Measurements from ENCODE around the gene TMEM131L. TPM values are rescaled to one million over a fixed set of nuclear protein-coding genes. Genes with fewer than 3 reads are reported as not detected.
A peak's percentile ranks its signal among the peaks of the same experiment; 100 is the strongest.

Gene TMEM131L
- total and polyA plus RNA-seq, 7 donors = 0.60 to 27.2 (median 12.1) TPM

DNA sequence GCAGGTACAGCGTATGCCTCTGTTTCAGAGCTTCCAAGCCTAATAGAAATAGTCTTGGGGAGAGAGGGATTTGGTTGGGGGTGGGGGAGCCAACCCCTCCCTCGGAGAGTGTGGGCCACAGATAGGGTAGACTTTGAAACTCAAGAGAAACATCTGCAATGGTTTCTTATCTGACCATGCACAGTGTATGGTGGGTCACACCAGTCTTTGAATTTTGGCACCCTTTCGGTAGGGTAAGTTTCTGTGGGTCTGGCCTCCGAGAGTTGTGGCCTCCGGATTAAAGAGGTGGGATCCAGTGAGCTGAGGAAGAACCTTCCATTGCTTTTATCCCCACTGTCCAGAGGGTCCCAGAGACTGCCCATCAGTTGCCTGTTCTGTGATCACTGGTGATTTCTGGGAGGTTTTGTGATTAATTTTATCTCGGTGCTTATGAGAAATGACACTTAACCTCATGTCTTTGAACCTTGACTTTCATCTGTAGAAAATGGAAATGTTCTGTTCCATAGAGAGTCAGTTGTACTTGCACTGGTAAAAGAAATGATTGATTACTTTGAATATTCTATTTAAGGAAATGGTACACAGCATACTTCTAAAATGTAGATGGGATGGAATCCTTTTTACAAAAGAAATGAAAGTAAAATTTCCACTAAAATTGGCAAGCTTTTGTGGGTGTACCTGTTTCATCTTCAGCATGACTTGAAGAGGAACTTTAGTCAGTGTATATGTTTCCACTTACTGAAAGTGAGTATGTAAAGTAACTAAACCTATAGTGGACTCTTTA, 62.7 kb downstream of the TMEM131L start:
- no peak for TF ChIP-seq POLR2A (IDR thresholded peaks at IDR 0.05)
- TF ChIP-seq, protein P1, sequence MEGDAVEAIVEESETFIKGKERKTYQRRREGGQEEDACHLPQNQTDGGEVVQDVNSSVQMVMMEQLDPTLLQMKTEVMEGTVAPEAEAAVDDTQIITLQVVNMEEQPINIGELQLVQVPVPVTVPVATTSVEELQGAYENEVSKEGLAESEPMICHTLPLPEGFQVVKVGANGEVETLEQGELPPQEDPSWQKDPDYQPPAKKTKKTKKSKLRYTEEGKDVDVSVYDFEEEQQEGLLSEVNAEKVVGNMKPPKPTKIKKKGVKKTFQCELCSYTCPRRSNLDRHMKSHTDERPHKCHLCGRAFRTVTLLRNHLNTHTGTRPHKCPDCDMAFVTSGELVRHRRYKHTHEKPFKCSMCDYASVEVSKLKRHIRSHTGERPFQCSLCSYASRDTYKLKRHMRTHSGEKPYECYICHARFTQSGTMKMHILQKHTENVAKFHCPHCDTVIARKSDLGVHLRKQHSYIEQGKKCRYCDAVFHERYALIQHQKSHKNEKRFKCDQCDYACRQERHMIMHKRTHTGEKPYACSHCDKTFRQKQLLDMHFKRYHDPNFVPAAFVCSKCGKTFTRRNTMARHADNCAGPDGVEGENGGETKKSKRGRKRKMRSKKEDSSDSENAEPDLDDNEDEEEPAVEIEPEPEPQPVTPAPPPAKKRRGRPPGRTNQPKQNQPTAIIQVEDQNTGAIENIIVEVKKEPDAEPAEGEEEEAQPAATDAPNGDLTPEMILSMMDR (IDR thresholded peaks at IDR 0.05) = no peak
- TF ChIP-seq EP300 (IDR thresholded peaks at IDR 0.05) = no peak
- no peak for TF ChIP-seq POLR2AphosphoS5 (IDR thresholded peaks at IDR 0.05)
- no peak overlapping the region for H3K4me3 ChIP-seq
- no peak for DNase-seq
- no peaks in the 10 kb centered on the region for H3K27me3 ChIP-seq
- no peak overlapping the region for H3K27ac ChIP-seq
- no peaks in the 10 kb centered on the region for H3K36me3 ChIP-seq
- no peaks in the 10 kb centered on the region for H3K9me3 ChIP-seq
- intact Hi-C loops (cut with DNase I) = no loop called here
- H3K4me1 ChIP-seq = peaks cover 0 to 43% (median 31%) of the 10 kb centered on the region in 4 donors
- 74 to 90% methylated on average over 6 of the region's 6 CpGs for WGBS, 2 donors

DNA sequence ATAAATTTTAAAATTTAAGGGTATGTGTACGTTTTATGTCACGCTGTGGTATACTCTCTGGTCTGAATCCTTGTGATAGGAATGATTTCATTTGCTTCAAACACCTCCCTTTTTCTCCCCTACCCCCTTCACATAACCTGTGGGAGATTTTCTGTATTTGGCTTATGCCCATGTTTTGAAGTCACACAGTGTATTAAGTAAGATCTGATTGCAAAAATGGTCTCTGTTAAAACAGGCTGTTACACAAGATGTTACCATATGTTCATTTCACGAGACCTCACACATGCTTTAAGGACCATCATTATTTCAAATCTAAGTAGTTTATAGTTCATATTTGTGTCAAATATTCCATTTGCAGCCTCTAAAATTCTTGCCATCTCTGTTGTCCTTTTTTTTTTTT, 63.5 kb downstream of the TMEM131L start:
- H3K36me3 ChIP-seq = no peaks in the 10 kb centered on the region
- TF ChIP-seq EP300 (IDR thresholded peaks at IDR 0.05) (no peak), POLR2A (IDR thresholded peaks at IDR 0.05) (no peak), POLR2AphosphoS5 (IDR thresholded peaks at IDR 0.05) (peak in 1 of 4 donors; percentile 19)
- TF ChIP-seq, protein P1 (IDR thresholded peaks at IDR 0.05) = no peak
- WGBS, 2 donors = 80 to 90% methylated on average over 3 of the region's 3 CpGs
- intact Hi-C loops (cut with DNase I) = no loop called here
- no peaks in the 10 kb centered on the region for H3K27me3 ChIP-seq
- no peak overlapping the region for H3K4me3 ChIP-seq
- DNase-seq = no peak
- no peak overlapping the region for H3K27ac ChIP-seq
- H3K4me1 ChIP-seq = peaks cover 0 to 36% (median 26%) of the 10 kb centered on the region in 4 donors
- no peaks in the 10 kb centered on the region for H3K9me3 ChIP-seq

DNA sequence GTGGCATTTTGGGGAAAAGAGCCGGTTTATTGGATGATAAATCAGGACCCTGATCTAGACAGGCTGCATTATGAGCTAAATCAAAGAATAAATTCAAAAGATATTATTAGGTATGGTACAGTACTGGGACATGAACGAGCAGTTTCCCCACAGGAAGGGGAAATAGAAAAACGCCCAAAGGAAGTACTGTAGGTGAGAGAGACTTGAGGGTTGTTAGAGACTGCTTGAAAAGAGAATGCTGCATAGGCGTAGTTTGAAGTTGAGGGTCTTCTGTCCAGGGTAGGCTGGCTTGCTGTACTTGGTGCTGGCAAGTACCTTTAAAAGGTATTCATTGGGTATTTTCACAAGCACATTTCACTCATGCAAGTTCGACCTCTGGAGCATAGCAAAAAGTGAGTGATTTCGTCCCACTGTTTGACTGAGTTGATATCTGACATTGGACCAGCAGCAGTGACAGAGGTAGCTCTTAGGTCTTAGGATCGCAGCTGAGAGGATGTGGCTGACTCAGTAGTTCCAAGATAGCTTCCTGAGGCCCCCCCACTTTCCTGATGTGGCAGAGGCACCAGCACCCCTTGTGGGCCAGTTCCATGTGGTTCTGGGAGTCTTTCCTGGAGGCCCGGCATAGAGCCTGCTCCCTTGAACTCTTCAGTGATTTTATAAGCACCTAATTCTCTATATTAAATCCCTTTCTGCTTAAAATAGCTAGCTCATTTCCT, 64.3 kb downstream of the TMEM131L start:
- TF ChIP-seq POLR2A (IDR thresholded peaks at IDR 0.05) (no peak), EP300 (IDR thresholded peaks at IDR 0.05) (no peak), POLR2AphosphoS5 (IDR thresholded peaks at IDR 0.05) (no peak)
- TF ChIP-seq, protein P1 (IDR thresholded peaks at IDR 0.05) = no peak
- DNase-seq = no peak
- Histone ChIP-seq H3K9me3 (no peaks in the 10 kb centered on the region), H3K4me3 (no peak overlapping the region), H3K27me3 (no peaks in the 10 kb centered on the region), H3K4me1 (peaks cover 0 to 37% (median 29%) of the 10 kb centered on the region in 4 donors), H3K36me3 (no peaks in the 10 kb centered on the region), H3K27ac (peak overlapping the region in 3 of 4 donors; percentile 13 to 22 (median 20))
- intact Hi-C loops (cut with DNase I) = no loop called here
- 50 to 85% methylated on average over 8 of the region's 8 CpGs for WGBS, 2 donors

DNA sequence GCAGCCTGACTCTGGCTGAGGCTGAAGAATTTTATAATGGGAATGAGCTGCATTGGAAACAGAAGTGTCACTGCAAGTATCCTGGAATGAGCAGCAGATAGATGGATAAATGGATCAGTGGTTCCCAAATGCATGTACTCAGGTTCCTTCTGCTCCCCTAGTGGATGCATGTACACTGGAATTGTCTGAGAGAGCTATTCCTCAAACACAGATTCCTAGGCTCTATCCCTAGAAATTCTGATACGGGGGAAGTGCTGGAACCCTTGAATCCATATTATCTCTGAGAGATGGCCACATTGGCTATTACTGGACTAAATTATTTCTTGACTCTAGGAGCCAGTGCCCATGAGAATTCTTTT, 64.8 kb downstream of the TMEM131L start:
- H3K4me1 ChIP-seq = peaks cover 0 to 42% (median 33%) of the 10 kb centered on the region in 4 donors
- peak overlapping the region in 3 of 4 donors; percentile 13 to 22 (median 20) for H3K27ac ChIP-seq
- WGBS, 2 donors = 90 to 94% methylated on average over 1 of the region's 1 CpG

More for the DNA sequence above, 64.8 kb downstream of the TMEM131L start:
- Histone ChIP-seq H3K4me3 (no peak overlapping the region), H3K9me3 (no peaks in the 10 kb centered on the region), H3K27me3 (no peaks in the 10 kb centered on the region), H3K36me3 (no peaks in the 10 kb centered on the region)
- DNase-seq = no peak
- intact Hi-C loops (cut with DNase I) = no loop called here
- TF ChIP-seq POLR2A (IDR thresholded peaks at IDR 0.05) = no peak
- TF ChIP-seq, protein P1 (IDR thresholded peaks at IDR 0.05) = no peak
- TF ChIP-seq EP300 (IDR thresholded peaks at IDR 0.05) = no peak
- TF ChIP-seq POLR2AphosphoS5 (IDR thresholded peaks at IDR 0.05) = no peak
